Breast epithelium (tissue), 4 donors: ENCODE results near the gene TSPAN8. TPM values are rescaled to one million over a fixed set of nuclear protein-coding genes. Genes with fewer than 3 reads are reported as not detected.

Experiments
- DNase-seq, 2 donors: peaks; one replicate each; pipeline ENCODE4 v3.0.0-alpha.2; 2019; ENCODE audit warnings: low spot score in 2 of 2
- H3K27ac ChIP-seq, 2 donors: fragments of 200-600 bp; sonication (generic) in 1 of 2; one replicate each; pipeline ENCODE4 v1.5.1; 2016 to 2019; ENCODE audit warnings: mild to moderate bottlenecking in 1 of 2
- H3K27me3 ChIP-seq, 2 donors: fragments of 200-600 bp; sonication (generic) in 1 of 2; one replicate each; pipeline versions ENCODE4 v1.5.1 to v1.6.0; 2017 to 2019; ENCODE audit warnings: control low read depth in 1 of 2, mild to moderate bottlenecking in 1 of 2
- H3K36me3 ChIP-seq: fragments of 200-600 bp; one replicate; pipeline ENCODE4 v1.5.1; 2019
- H3K4me1 ChIP-seq, 2 donors: fragments of 200-600 bp; sonication (generic); one replicate each; pipeline ENCODE4 v1.5.1; 2016 to 2019; ENCODE audit warnings: control low read depth in 1 of 2
- H3K4me3 ChIP-seq, 3 donors: fragments of 200-600 bp; sonication (generic); 1 replicate in 2 of 3; 2 replicates in 1 of 3; pipeline ENCODE4 v1.5.1; 2016 to 2019; ENCODE audit warnings: mild to moderate bottlenecking in 3 of 3, moderate library complexity in 2 of 3
- H3K9me3 ChIP-seq, 2 donors: fragments of 200-600 bp; sonication (generic) in 1 of 2; one replicate each; pipeline ENCODE4 v1.5.1; 2016 to 2019; ENCODE audit warnings: control low read depth in 1 of 2
- CTCF ChIP-seq, 3 donors: fragments of 450-650 bp; IDR thresholded peaks; one replicate each; pipeline ENCODE4 v1.5.1; 2016 to 2017; ENCODE audit warnings: antibody characterized with exemption in 3 of 3, mild to moderate bottlenecking in 3 of 3, moderate library complexity in 3 of 3
- POLR2A ChIP-seq: fragments of 450-650 bp; IDR thresholded peaks from one replicate; pipeline ENCODE4 v1.6.1; 2016; ENCODE audit warnings: antibody characterized with exemption, mild to moderate bottlenecking, moderate library complexity
- POLR2AphosphoS5 ChIP-seq, 3 donors: sonication (generic); formaldehyde crosslinking; IDR thresholded peaks; one replicate each; pipeline ENCODE4 v1.6.1; 2017; ENCODE audit warnings: antibody characterized with exemption in 3 of 3
- intact Hi-C: fragments of 100-400 bp; cut with DNase I; formaldehyde crosslinking; loops from one replicate; pipeline ENCODE4 v1.15.1; 2023; ENCODE audit warnings: low total_unique reads
- total RNA-seq, 3 donors: library from RNA; depleted of rRNA; stranded (reverse); fragments of >200 nt; gene quantifications; one replicate each; pipeline ENCODE4 v1.1.0, GENCODE V29; 2016

TSPAN8 gene
- total RNA-seq, 3 donors from 2014 or later: 3.1 to 28.3 (median 18.4) TPM

GRCh38 chr12:71186571-71187288 is 28.9 kb upstream of the TSPAN8 start:
- Histone ChIP-seq H3K9me3 (no peaks in the 10 kb centered on the region), H3K27me3 (no peaks in the 10 kb centered on the region), H3K4me3 (no peak overlapping the region), H3K36me3 (no peaks in the 10 kb centered on the region), H3K4me1 (no peaks in the 10 kb centered on the region), H3K27ac (no peak overlapping the region)
- no peak for DNase-seq
- TF ChIP-seq POLR2AphosphoS5 (IDR thresholded peaks at IDR 0.05) (no peak), POLR2A (no peak), CTCF (IDR thresholded peaks at IDR 0.05) (no peak)
- intact Hi-C loops: loop anchor here (10.0 kb wide), 1 partner anchor 798 kb away; no protein-coding TSS in a partner anchor

- Histone ChIP-seq H3K9me3 (no peaks in the 10 kb centered on the region), H3K27ac (no peak overlapping the region), H3K4me1 (no peaks in the 10 kb centered on the region), H3K4me3 (no peak overlapping the region), H3K27me3 (no peaks in the 10 kb centered on the region), H3K36me3 (no peaks in the 10 kb centered on the region)
- intact Hi-C loops: loop anchor here (10.0 kb wide), 1 partner anchor 801 kb away; no protein-coding TSS in a partner anchor
- no peak for DNase-seq
- no peak for TF ChIP-seq POLR2AphosphoS5 (IDR thresholded peaks at IDR 0.05)
- TF ChIP-seq CTCF (IDR thresholded peaks at IDR 0.05): no peak
- TF ChIP-seq POLR2A: no peak
Observed at GRCh38 chr12:71183846-71184245, 26.0 kb upstream of the TSPAN8 start.

GRCh38 chr12:71183018-71183417 is 25.2 kb upstream of the TSPAN8 start:
- Histone ChIP-seq H3K4me1 (no peaks in the 10 kb centered on the region), H3K27me3 (no peaks in the 10 kb centered on the region), H3K27ac (no peak overlapping the region), H3K4me3 (no peak overlapping the region), H3K9me3 (no peaks in the 10 kb centered on the region), H3K36me3 (no peaks in the 10 kb centered on the region)
- intact Hi-C loops: loop anchor here (10.0 kb wide), 1 partner anchor 802 kb away; no protein-coding TSS in a partner anchor
- TF ChIP-seq POLR2AphosphoS5 (IDR thresholded peaks at IDR 0.05): no peak
- DNase-seq: no peak

GRCh38 chr12:71178162-71178561 is 20.4 kb upstream of the TSPAN8 start:
- Histone ChIP-seq H3K4me1 (no peaks in the 10 kb centered on the region), H3K27ac (no peak overlapping the region), H3K36me3 (no peaks in the 10 kb centered on the region), H3K27me3 (no peaks in the 10 kb centered on the region), H3K4me3 (no peak overlapping the region), H3K9me3 (no peaks in the 10 kb centered on the region)
- intact Hi-C loops: no loop called here
- TF ChIP-seq POLR2AphosphoS5 (IDR thresholded peaks at IDR 0.05) (no peak), CTCF (IDR thresholded peaks at IDR 0.05) (no peak), POLR2A (no peak)
- no peak for DNase-seq

GRCh38 chr12:71174825-71175224 is 17.0 kb upstream of the TSPAN8 start:
- H3K4me3 ChIP-seq: no peak overlapping the region
- no peaks in the 10 kb centered on the region for H3K36me3 ChIP-seq
- H3K9me3 ChIP-seq: no peaks in the 10 kb centered on the region
- no peak for TF ChIP-seq POLR2A
- no peak for TF ChIP-seq POLR2AphosphoS5 (IDR thresholded peaks at IDR 0.05)
- TF ChIP-seq CTCF (IDR thresholded peaks at IDR 0.05): no peak
- intact Hi-C loops: no loop called here
- no peaks in the 10 kb centered on the region for H3K4me1 ChIP-seq
- DNase-seq: no peak
- H3K27ac ChIP-seq: no peak overlapping the region
- H3K27me3 ChIP-seq: no peaks in the 10 kb centered on the region
